OCI-LY1 (cell line): Measurements from ENCODE around the gene P3H2.

Source experiments
- EZH2 ChIP-seq: fragments of 200-600 bp; sonication (generic), shearing (Covaris generic); IDR thresholded peaks from 2 replicates; pipeline ENCODE4 v1.8.0; 2017; ENCODE audit warnings: borderline replicate concordance, mixed run types, mild to moderate bottlenecking, antibody characterized with exemption, low read length, moderate library complexity, mixed read lengths
- TF ChIP-seq, protein P1 (sequence below): fragments of 200-600 bp; sonication (generic), shearing (Covaris generic); IDR thresholded peaks from 2 replicates; pipeline ENCODE4 v1.5.1; 2017; ENCODE audit warnings: mild to moderate bottlenecking, antibody characterized with exemption, low read length, moderate library complexity, mixed read lengths

DNA sequence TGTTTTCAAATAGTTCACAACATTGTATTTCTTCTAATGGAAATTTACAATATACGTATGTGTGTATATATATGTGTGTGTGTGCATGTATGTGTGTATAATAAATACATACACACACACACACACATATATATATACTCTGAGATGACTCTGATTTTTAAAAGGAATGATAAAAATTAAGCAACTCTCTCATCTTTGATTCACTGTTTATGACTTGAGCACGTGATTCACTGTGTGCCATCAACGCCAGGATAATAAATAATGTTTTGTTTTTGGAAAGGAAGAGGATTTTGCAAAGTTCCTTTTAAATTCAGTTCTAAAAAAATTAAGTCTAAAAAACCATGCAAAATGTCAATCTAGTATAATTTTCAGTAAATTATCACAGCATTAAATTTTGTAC is 132.4 kb downstream of the P3H2 start:
- TF ChIP-seq, protein P1, sequence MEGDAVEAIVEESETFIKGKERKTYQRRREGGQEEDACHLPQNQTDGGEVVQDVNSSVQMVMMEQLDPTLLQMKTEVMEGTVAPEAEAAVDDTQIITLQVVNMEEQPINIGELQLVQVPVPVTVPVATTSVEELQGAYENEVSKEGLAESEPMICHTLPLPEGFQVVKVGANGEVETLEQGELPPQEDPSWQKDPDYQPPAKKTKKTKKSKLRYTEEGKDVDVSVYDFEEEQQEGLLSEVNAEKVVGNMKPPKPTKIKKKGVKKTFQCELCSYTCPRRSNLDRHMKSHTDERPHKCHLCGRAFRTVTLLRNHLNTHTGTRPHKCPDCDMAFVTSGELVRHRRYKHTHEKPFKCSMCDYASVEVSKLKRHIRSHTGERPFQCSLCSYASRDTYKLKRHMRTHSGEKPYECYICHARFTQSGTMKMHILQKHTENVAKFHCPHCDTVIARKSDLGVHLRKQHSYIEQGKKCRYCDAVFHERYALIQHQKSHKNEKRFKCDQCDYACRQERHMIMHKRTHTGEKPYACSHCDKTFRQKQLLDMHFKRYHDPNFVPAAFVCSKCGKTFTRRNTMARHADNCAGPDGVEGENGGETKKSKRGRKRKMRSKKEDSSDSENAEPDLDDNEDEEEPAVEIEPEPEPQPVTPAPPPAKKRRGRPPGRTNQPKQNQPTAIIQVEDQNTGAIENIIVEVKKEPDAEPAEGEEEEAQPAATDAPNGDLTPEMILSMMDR, result no peak
- no peak for TF ChIP-seq EZH2
